SU-DHL-6 (cell line): ENCODE results near the gene CPA4.

ENCODE experiments used
- H2AFZ ChIP-seq: fragments of 200-600 bp; sonication (generic); 2 replicates; pipeline ENCODE4 v1.6.1; 2014; ENCODE audit warnings: low read depth, mild to moderate bottlenecking, moderate library complexity, mixed read lengths, antibody characterized with exemption, low read length; ENCODE audit not compliant: severe bottlenecking
- H3F3A ChIP-seq: fragments of 200-600 bp; shearing (Covaris generic); 2 replicates; pipeline ENCODE4 v1.6.0; 2016; ENCODE audit warnings: antibody characterized with exemption, mild to moderate bottlenecking; ENCODE audit not compliant: insufficient read depth
- H3K27ac ChIP-seq: fragments of 200-600 bp; sonication (generic); 2 replicates; pipeline ENCODE4 v1.5.1; 2016; ENCODE audit warnings: low read depth, mild to moderate bottlenecking, low read length, moderate library complexity, mixed read lengths
- H3K27me3 ChIP-seq: fragments of 200-600 bp; sonication (generic), shearing (Covaris generic); 2 replicates; pipeline ENCODE4 v1.6.0; 2014; ENCODE audit warnings: mild to moderate bottlenecking, low read length
- H3K36me3 ChIP-seq: fragments of 200-600 bp; sonication (generic); 2 replicates; pipeline ENCODE4 v1.6.1; 2014; ENCODE audit warnings: mild to moderate bottlenecking, low read length, mixed read lengths
- H3K4me2 ChIP-seq: fragments of 300-600, 200-600 bp; shearing (Covaris generic), sonication (generic); 2 replicates; pipeline ENCODE4 v1.6.0; 2014; ENCODE audit warnings: low read length, low read depth, mild to moderate bottlenecking; ENCODE audit not compliant: poor library complexity, severe bottlenecking
- H3K4me3 ChIP-seq: fragments of 200-600 bp; sonication (generic); 2 replicates; pipeline ENCODE4 v1.5.1; 2014; ENCODE audit warnings: antibody characterized with exemption, low read length, mild to moderate bottlenecking, mixed read lengths; ENCODE audit not compliant: insufficient read depth, poor library complexity, severe bottlenecking
- H3K79me2 ChIP-seq: fragments of 200-600 bp; sonication (generic); 2 replicates; pipeline ENCODE4 v1.6.1; 2014; ENCODE audit warnings: mild to moderate bottlenecking, low read length, moderate library complexity; ENCODE audit not compliant: insufficient read depth
- H3K9ac ChIP-seq: fragments of 200-600 bp; sonication (generic); 2 replicates; pipeline ENCODE4 v1.7.0; 2014; ENCODE audit warnings: mild to moderate bottlenecking, low read length
- H3K9me2 ChIP-seq: fragments of 200-600 bp; sonication (generic); replicated peaks from 2 replicates; pipeline ENCODE4 v1.6.1; 2014; ENCODE audit warnings: low read length; ENCODE audit not compliant: insufficient read depth
- H3K9me3 ChIP-seq: fragments of 200-600 bp; sonication (generic); 2 replicates; pipeline ENCODE4 v1.6.1; 2014; ENCODE audit warnings: low read length, mixed read lengths; ENCODE audit not compliant: insufficient read depth
- H4K20me1 ChIP-seq: fragments of 200-600 bp; sonication (generic); 2 replicates; pipeline ENCODE4 v1.6.1; 2014; ENCODE audit warnings: low read depth, mild to moderate bottlenecking, antibody characterized with exemption, low read length, moderate library complexity, mixed read lengths
- CTCF ChIP-seq: fragments of 200-600 bp; sonication (generic); IDR thresholded peaks from one replicate; pipeline ENCODE4 v1.5.1; 2017; ENCODE audit warnings: antibody characterized with exemption, mild to moderate bottlenecking, low read length, moderate library complexity; ENCODE audit not compliant: insufficient read depth, poor library complexity, severe bottlenecking
- EZH2phosphoT487 ChIP-seq: fragments of 200-600 bp; sonication (generic), shearing (Covaris generic); conservative IDR thresholded peaks from 2 replicates; pipeline ENCODE4 v1.6.1; 2018; ENCODE audit warnings: mild to moderate bottlenecking, antibody characterized with exemption, low read length, moderate library complexity, mixed read lengths

The CPA4 gene

GRCh38 chr7:130303551-130303950 lies 10.6 kb downstream of the CPA4 start:
- Histone ChIP-seq H3K27me3 (no peaks in the 10 kb centered on the region), H3F3A (no peaks in the 10 kb centered on the region)
- no peak for TF ChIP-seq CTCF
- no peak for TF ChIP-seq EZH2phosphoT487

GRCh38 chr7:130303982-130304381 lies 11.0 kb downstream of the CPA4 start:
- no peaks in the 10 kb centered on the region for H3K9me3 ChIP-seq
- no peak overlapping the region for H3K4me2 ChIP-seq
- H3K79me2 ChIP-seq: no peaks in the 10 kb centered on the region
- no peak overlapping the region for H2AFZ ChIP-seq
- TF ChIP-seq CTCF (no peak), EZH2phosphoT487 (no peak)
- H3K9ac ChIP-seq: no peak overlapping the region
- no peaks in the 10 kb centered on the region for H4K20me1 ChIP-seq
- no peaks in the 10 kb centered on the region for H3F3A ChIP-seq
- H3K27ac ChIP-seq: no peak overlapping the region
- H3K36me3 ChIP-seq: no peaks in the 10 kb centered on the region
- no peaks in the 10 kb centered on the region for H3K9me2 ChIP-seq
- H3K4me3 ChIP-seq: no peak overlapping the region
- no peaks in the 10 kb centered on the region for H3K27me3 ChIP-seq

More at GRCh38 chr7:130303551-130303950, 10.6 kb downstream of the CPA4 start:
- no peaks in the 10 kb centered on the region for H3K9me2 ChIP-seq
- H4K20me1 ChIP-seq: no peaks in the 10 kb centered on the region
- no peaks in the 10 kb centered on the region for H3K36me3 ChIP-seq
- no peaks in the 10 kb centered on the region for H3K9me3 ChIP-seq
- no peak overlapping the region for H3K27ac ChIP-seq
- no peak overlapping the region for H2AFZ ChIP-seq
- H3K9ac ChIP-seq: no peak overlapping the region
- no peaks in the 10 kb centered on the region for H3K79me2 ChIP-seq
- no peak overlapping the region for H3K4me2 ChIP-seq
- no peak overlapping the region for H3K4me3 ChIP-seq

GRCh38 chr7:130304878-130305277 lies 11.9 kb downstream of the CPA4 start:
- Histone ChIP-seq H4K20me1 (no peaks in the 10 kb centered on the region), H3K9ac (no peak overlapping the region), H3K9me2 (no peaks in the 10 kb centered on the region), H3K9me3 (no peaks in the 10 kb centered on the region), H3K27ac (no peak overlapping the region), H3F3A (no peaks in the 10 kb centered on the region), H3K27me3 (no peaks in the 10 kb centered on the region), H3K36me3 (no peaks in the 10 kb centered on the region), H2AFZ (no peak overlapping the region), H3K4me2 (no peak overlapping the region), H3K79me2 (no peaks in the 10 kb centered on the region), H3K4me3 (no peak overlapping the region)
- TF ChIP-seq EZH2phosphoT487 (no peak), CTCF (no peak)
